Body of pancreas (tissue), 4 donors: ENCODE data around the gene OSBPL2.

ENCODE experiments used
- POLR2A ChIP-seq, 3 donors: fragments of 450-650 bp; IDR thresholded peaks; one replicate each; pipeline ENCODE4 v1.6.1; 2016; ENCODE audit warnings: antibody characterized with exemption in 3 of 3, mild to moderate bottlenecking in 2 of 3
- TF ChIP-seq, protein P1 (sequence below), 7 experiments: fragments of 450-650 bp in 4 of 7; fragments of 200-600 bp in 3 of 7; sonication (generic) in 3 of 7; IDR thresholded peaks; one replicate each; pipeline ENCODE4 v1.5.1; 2016 to 2019; ENCODE audit warnings: antibody characterized with exemption in 7 of 7

DNA sequence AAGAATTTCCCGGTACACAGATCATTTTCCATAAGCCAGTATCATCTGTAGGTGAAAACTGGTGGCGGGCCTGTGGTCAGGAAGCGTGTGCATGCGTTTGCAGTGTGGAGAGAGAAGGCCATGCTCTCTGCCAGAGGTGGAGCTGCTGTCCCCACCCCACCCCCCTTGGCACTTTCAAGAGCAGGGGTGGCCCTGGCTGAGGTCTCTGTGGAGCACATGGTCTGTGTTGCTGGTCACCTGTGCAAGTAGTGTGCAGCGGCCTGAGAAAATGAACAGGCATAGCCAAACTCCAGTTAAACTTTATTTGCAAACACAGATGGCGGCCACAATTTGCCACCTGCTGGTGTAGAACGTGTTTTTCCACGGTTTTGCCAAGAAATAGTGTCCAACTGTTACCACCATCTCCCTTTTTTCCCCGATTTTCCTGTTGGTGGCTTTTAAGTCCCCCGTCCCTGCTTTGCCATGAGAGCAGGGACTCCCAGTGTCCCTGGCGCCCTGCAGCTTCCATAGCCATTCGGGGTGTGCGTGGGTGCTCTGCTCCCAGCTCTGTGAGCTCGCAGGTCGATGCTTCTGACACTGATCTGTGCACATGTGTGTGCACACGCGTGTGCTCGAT is 66.9 kb downstream of the OSBPL2 start:
- TF ChIP-seq, protein P1, sequence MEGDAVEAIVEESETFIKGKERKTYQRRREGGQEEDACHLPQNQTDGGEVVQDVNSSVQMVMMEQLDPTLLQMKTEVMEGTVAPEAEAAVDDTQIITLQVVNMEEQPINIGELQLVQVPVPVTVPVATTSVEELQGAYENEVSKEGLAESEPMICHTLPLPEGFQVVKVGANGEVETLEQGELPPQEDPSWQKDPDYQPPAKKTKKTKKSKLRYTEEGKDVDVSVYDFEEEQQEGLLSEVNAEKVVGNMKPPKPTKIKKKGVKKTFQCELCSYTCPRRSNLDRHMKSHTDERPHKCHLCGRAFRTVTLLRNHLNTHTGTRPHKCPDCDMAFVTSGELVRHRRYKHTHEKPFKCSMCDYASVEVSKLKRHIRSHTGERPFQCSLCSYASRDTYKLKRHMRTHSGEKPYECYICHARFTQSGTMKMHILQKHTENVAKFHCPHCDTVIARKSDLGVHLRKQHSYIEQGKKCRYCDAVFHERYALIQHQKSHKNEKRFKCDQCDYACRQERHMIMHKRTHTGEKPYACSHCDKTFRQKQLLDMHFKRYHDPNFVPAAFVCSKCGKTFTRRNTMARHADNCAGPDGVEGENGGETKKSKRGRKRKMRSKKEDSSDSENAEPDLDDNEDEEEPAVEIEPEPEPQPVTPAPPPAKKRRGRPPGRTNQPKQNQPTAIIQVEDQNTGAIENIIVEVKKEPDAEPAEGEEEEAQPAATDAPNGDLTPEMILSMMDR (IDR thresholded peaks at IDR 0.05), result peak in 4 of 7 experiments; percentile 16 to 45 (median 32)
- peak; percentile 30 to 64 (median 47) for TF ChIP-seq POLR2A (IDR thresholded peaks at IDR 0.05)
